K562 (cell line): ENCODE results near the gene PIGB. TPM values are rescaled to one million over a fixed set of nuclear protein-coding genes. Genes with fewer than 3 reads are reported as not detected.

Experiments
- BDP1 ChIP-seq: IDR thresholded peaks from 3 replicates; pipeline ENCODE4 v1.6.1; 2011; ENCODE audit not compliant: insufficient read length, insufficient read depth
- CREBBP ChIP-seq: IDR thresholded peaks from one replicate; pipeline ENCODE4 v1.6.1; 2012; ENCODE audit warnings: low read depth, mild to moderate bottlenecking, control low read depth, inconsistent platforms, low read length
- CREM ChIP-seq: IDR thresholded peaks from 2 replicates; pipeline ENCODE4 v1.6.1; 2014; ENCODE audit warnings: antibody characterized with exemption, low read depth
- HNRNPH1 ChIP-seq: fragments of 200-400 bp; formaldehyde crosslinking; optimal IDR thresholded peaks from 2 replicates; pipeline ENCODE3; 2017; ENCODE audit warnings: low read depth, mild to moderate bottlenecking, low read length, moderate library complexity
- L3MBTL2 ChIP-seq: fragments of 450-650 bp; IDR thresholded peaks from 2 replicates; pipeline ENCODE4 v1.6.1; 2016; ENCODE audit warnings: mild to moderate bottlenecking, moderate library complexity
- MAFF ChIP-seq: IDR thresholded peaks from 2 replicates; pipeline ENCODE4 v1.6.1; 2012; ENCODE audit warnings: low read length, improper control_type of control experiment
- NCOA6 ChIP-seq: fragments of 450-650 bp; IDR thresholded peaks from 2 replicates; pipeline ENCODE4 v1.6.1; 2017; ENCODE audit warnings: mild to moderate bottlenecking
- NFE2 ChIP-seq: IDR thresholded peaks from 2 replicates; pipeline ENCODE4 v1.6.1; 2014; ENCODE audit warnings: antibody characterized with exemption, low read depth
- NFRKB ChIP-seq: fragments of 450-650 bp; IDR thresholded peaks from 2 replicates; pipeline ENCODE4 v1.6.1; 2016; ENCODE audit warnings: low read depth
- SMAD4 ChIP-seq: fragments of 250-450 bp; sonication (Bioruptor Pico); conservative IDR thresholded peaks from 2 replicates; pipeline ENCODE4 v1.8.0; 2021; ENCODE audit warnings: inconsistent platforms, mild to moderate bottlenecking, moderate library complexity
- TBP ChIP-seq: optimal IDR thresholded peaks from 2 replicates; pipeline ENCODE3; 2011; ENCODE audit warnings: low read depth, low read length, improper control_type of control experiment
- ZFP1 ChIP-seq: fragments of 450-650 bp; formaldehyde crosslinking; IDR thresholded peaks from 2 replicates; pipeline ENCODE4 v1.4.0; 2020; ENCODE audit warnings: mild to moderate bottlenecking, mixed read lengths
- ZNF445 ChIP-seq: fragments of 250-450 bp; sonication (Bioruptor Pico); IDR thresholded peaks from 2 replicates; pipeline ENCODE4 v1.4.0; 2020; ENCODE audit warnings: low read depth, mild to moderate bottlenecking, moderate library complexity
- polyA plus RNA-seq, 8 experiments: library from polyadenylated mRNA; depleted of rRNA in 4 of 8; stranded (reverse) in 5 of 8; unstranded in 3 of 8; fragments of >200 nt; fragmentation: Nextera tagmentation in 2 of 8; fragmentation: Illumina TruSeq in 1 of 8; extraction: Ambion mirVana in 2 of 8; extraction: Trizol in 1 of 8; gene quantifications; 2 replicates each; pipeline versions ENCODE4 v1.2.1 to v1.2.3, GENCODE V29; 2011 to 2014; ENCODE audit warnings: inconsistent platforms in 1 of 8, missing spikeins in 1 of 8
- total RNA-seq, 7 experiments: library from RNA; depleted of rRNA in 6 of 7; stranded (reverse); fragments of >200 nt in 6 of 7; fragmentation: Illumina TruSeq in 2 of 7; extraction: Trizol in 2 of 7; gene quantifications; 2 replicates each; pipeline versions ENCODE4 v1.2.1 to v1.2.3, GENCODE V29; 2011 to 2021; ENCODE audit warnings: low replicate concordance in 1 of 7
- TF ChIP-seq, protein P1 (sequence below): fragments of 450-650 bp; IDR thresholded peaks from 2 replicates; pipeline ENCODE4 v1.6.1; 2016; ENCODE audit warnings: mild to moderate bottlenecking, moderate library complexity
- TF ChIP-seq, protein P2 (sequence below), 2 experiments: fragments of 150-350 bp in 1 of 2; IDR thresholded peaks; 2 replicates each; pipeline ENCODE4 v1.6.1; 2012 to 2016; ENCODE audit warnings: low read depth in 2 of 2, low read length in 2 of 2, mild to moderate bottlenecking in 1 of 2, moderate library complexity in 1 of 2

PIGB gene
- total and polyA plus RNA-seq, 9 of the 15 experiments (the other 6 are each of a cell fraction or from before 2014, with no cell fraction given), result 9.9 to 32.3 (median 18.2) TPM

- TF ChIP-seq, protein P1, sequence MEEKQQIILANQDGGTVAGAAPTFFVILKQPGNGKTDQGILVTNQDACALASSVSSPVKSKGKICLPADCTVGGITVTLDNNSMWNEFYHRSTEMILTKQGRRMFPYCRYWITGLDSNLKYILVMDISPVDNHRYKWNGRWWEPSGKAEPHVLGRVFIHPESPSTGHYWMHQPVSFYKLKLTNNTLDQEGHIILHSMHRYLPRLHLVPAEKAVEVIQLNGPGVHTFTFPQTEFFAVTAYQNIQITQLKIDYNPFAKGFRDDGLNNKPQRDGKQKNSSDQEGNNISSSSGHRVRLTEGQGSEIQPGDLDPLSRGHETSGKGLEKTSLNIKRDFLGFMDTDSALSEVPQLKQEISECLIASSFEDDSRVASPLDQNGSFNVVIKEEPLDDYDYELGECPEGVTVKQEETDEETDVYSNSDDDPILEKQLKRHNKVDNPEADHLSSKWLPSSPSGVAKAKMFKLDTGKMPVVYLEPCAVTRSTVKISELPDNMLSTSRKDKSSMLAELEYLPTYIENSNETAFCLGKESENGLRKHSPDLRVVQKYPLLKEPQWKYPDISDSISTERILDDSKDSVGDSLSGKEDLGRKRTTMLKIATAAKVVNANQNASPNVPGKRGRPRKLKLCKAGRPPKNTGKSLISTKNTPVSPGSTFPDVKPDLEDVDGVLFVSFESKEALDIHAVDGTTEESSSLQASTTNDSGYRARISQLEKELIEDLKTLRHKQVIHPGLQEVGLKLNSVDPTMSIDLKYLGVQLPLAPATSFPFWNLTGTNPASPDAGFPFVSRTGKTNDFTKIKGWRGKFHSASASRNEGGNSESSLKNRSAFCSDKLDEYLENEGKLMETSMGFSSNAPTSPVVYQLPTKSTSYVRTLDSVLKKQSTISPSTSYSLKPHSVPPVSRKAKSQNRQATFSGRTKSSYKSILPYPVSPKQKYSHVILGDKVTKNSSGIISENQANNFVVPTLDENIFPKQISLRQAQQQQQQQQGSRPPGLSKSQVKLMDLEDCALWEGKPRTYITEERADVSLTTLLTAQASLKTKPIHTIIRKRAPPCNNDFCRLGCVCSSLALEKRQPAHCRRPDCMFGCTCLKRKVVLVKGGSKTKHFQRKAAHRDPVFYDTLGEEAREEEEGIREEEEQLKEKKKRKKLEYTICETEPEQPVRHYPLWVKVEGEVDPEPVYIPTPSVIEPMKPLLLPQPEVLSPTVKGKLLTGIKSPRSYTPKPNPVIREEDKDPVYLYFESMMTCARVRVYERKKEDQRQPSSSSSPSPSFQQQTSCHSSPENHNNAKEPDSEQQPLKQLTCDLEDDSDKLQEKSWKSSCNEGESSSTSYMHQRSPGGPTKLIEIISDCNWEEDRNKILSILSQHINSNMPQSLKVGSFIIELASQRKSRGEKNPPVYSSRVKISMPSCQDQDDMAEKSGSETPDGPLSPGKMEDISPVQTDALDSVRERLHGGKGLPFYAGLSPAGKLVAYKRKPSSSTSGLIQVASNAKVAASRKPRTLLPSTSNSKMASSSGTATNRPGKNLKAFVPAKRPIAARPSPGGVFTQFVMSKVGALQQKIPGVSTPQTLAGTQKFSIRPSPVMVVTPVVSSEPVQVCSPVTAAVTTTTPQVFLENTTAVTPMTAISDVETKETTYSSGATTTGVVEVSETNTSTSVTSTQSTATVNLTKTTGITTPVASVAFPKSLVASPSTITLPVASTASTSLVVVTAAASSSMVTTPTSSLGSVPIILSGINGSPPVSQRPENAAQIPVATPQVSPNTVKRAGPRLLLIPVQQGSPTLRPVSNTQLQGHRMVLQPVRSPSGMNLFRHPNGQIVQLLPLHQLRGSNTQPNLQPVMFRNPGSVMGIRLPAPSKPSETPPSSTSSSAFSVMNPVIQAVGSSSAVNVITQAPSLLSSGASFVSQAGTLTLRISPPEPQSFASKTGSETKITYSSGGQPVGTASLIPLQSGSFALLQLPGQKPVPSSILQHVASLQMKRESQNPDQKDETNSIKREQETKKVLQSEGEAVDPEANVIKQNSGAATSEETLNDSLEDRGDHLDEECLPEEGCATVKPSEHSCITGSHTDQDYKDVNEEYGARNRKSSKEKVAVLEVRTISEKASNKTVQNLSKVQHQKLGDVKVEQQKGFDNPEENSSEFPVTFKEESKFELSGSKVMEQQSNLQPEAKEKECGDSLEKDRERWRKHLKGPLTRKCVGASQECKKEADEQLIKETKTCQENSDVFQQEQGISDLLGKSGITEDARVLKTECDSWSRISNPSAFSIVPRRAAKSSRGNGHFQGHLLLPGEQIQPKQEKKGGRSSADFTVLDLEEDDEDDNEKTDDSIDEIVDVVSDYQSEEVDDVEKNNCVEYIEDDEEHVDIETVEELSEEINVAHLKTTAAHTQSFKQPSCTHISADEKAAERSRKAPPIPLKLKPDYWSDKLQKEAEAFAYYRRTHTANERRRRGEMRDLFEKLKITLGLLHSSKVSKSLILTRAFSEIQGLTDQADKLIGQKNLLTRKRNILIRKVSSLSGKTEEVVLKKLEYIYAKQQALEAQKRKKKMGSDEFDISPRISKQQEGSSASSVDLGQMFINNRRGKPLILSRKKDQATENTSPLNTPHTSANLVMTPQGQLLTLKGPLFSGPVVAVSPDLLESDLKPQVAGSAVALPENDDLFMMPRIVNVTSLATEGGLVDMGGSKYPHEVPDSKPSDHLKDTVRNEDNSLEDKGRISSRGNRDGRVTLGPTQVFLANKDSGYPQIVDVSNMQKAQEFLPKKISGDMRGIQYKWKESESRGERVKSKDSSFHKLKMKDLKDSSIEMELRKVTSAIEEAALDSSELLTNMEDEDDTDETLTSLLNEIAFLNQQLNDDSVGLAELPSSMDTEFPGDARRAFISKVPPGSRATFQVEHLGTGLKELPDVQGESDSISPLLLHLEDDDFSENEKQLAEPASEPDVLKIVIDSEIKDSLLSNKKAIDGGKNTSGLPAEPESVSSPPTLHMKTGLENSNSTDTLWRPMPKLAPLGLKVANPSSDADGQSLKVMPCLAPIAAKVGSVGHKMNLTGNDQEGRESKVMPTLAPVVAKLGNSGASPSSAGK, result no peak
- TF ChIP-seq NFE2 (peak; percentile 85), TBP (no peak), L3MBTL2 (peak; percentile 69), SMAD4 (CRISPR knock-in tag) (peak; percentile 61), CREM (peak; percentile 56; the same call in 1 of the 2 replicates), HNRNPH1 (no peak), CREBBP (no peak), NFRKB (peak; percentile 54; the same call in 1 of the 2 replicates), BDP1 (no peak), MAFF (peak; percentile 68), NCOA6 (no peak), ZFP1 (CRISPR knock-in tag) (no peak), ZNF445 (no peak)
- TF ChIP-seq, protein P2, sequence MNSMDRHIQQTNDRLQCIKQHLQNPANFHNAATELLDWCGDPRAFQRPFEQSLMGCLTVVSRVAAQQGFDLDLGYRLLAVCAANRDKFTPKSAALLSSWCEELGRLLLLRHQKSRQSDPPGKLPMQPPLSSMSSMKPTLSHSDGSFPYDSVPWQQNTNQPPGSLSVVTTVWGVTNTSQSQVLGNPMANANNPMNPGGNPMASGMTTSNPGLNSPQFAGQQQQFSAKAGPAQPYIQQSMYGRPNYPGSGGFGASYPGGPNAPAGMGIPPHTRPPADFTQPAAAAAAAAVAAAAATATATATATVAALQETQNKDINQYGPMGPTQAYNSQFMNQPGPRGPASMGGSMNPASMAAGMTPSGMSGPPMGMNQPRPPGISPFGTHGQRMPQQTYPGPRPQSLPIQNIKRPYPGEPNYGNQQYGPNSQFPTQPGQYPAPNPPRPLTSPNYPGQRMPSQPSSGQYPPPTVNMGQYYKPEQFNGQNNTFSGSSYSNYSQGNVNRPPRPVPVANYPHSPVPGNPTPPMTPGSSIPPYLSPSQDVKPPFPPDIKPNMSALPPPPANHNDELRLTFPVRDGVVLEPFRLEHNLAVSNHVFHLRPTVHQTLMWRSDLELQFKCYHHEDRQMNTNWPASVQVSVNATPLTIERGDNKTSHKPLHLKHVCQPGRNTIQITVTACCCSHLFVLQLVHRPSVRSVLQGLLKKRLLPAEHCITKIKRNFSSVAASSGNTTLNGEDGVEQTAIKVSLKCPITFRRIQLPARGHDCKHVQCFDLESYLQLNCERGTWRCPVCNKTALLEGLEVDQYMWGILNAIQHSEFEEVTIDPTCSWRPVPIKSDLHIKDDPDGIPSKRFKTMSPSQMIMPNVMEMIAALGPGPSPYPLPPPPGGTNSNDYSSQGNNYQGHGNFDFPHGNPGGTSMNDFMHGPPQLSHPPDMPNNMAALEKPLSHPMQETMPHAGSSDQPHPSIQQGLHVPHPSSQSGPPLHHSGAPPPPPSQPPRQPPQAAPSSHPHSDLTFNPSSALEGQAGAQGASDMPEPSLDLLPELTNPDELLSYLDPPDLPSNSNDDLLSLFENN (IDR thresholded peaks at IDR 0.05; ENCODE audit: low read depth in 2 of 2, low read length in 2 of 2), result no peak
Observed at GRCh38 chr15:55279746-55280351, 39.2 kb upstream of the PIGB start (continued).
